Fibroblast of the aortic adventitia (primary cell): ENCODE results near the gene CCNY. TPM values are rescaled to one million over a fixed set of nuclear protein-coding genes. Genes with fewer than 3 reads are reported as not detected.

ENCODE experiments used
- DNase-seq: peaks from one replicate; pipeline ENCODE4 v3.0.0-alpha.2; 2010; ENCODE audit warnings: low read depth
- H3K4me3 ChIP-seq: 2 replicates; pipeline ENCODE4 v1.5.1; 2011; ENCODE audit warnings: low read depth, mild to moderate bottlenecking, control low read depth, low read length, moderate library complexity
- CTCF ChIP-seq: IDR thresholded peaks from 2 replicates; pipeline ENCODE4 v1.5.1; 2011; ENCODE audit warnings: mild to moderate bottlenecking, low read length, control low read depth, inconsistent platforms; ENCODE audit not compliant: insufficient read depth
- total RNA-seq: library from RNA; depleted of rRNA; stranded (reverse); fragments of >200 nt; gene quantifications from 2 replicates; pipeline ENCODE4 v1.2.3, GENCODE V29; 2012; ENCODE audit warnings: low replicate concordance

The CCNY gene
- total RNA-seq, 1 donor: 55.4 TPM

- TF ChIP-seq CTCF: no peak
- no peak for DNase-seq
- no peak overlapping the region for H3K4me3 ChIP-seq
Measured at GRCh38 chr10:35322636-35323035, 13.7 kb upstream of the CCNY start.

GRCh38 chr10:35324196-35324595 is 12.1 kb upstream of the CCNY start:
- DNase-seq: peak; percentile 51
- H3K4me3 ChIP-seq: no peak overlapping the region

GRCh38 chr10:35326466-35327235 is 9.7 kb upstream of the CCNY start:
- H3K4me3 ChIP-seq: no peak overlapping the region
- TF ChIP-seq CTCF: no peak
- DNase-seq: no peak

More at GRCh38 chr10:35324196-35324595, 12.1 kb upstream of the CCNY start:
- TF ChIP-seq CTCF: no peak

- H3K4me3 ChIP-seq: no peak overlapping the region
- DNase-seq: no peak
- TF ChIP-seq CTCF: no peak
Measured at GRCh38 chr10:35327790-35328403, 8.4 kb upstream of the CCNY start.

GRCh38 chr10:35328404-35329037 is 7.8 kb upstream of the CCNY start:
- H3K4me3 ChIP-seq: no peak overlapping the region
- no peak for TF ChIP-seq CTCF
- DNase-seq: peak; percentile 67

GRCh38 chr10:35329520-35329919 is 6.8 kb upstream of the CCNY start:
- no peak overlapping the region for H3K4me3 ChIP-seq
- no peak for TF ChIP-seq CTCF
- DNase-seq: no peak
